ENCODE results near the gene MAZ.

The MAZ gene

DNA sequence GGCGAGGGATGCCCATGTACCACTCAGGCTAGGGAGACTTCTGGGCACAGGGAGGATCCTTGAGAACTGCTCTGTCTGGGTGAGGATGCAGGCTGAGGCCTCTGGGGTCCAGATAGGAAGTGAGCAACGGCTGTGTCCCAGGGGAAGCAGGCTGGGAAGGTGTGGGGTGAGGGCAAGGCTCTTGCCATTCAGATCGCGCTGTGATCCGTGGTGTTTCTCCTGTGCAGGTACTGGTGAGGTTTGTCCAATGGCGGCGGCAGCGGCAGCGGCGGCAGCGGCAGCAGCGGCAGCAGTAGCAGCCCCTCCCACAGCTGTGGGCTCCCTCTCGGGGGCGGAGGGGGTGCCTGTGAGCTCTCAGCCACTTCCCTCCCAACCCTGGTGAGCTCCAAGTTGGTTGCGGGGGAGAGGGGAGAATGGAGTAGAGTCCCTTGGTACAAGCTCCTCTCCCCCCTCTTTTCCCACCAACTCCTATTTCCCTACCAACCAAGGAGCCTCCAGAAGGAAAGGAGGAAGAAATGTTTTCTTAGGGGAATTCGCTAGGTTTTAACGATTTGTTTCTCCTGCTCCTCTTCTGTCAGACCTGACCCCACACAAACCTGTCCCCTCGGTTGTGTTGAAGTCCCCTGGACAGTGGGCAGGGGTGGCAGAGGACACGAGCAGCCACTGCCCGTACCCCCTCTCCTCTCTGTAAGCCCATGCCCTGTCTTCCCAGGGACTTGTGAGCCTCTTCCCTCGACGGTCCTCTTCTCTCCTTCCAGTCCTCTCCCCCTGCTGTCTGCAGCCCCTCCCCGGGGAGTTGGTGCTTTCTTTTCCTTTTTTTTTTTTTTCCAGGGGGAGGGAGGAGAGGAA is 3.7 kb downstream of the MAZ start:
- DNase-seq = no peak

- no peak for DNase-seq
These were observed 4.4 kb downstream of the MAZ start for GRCh38 chr16:29810699-29811169.

GRCh38 chr16:29811170-29811895 is 5.0 kb downstream of the MAZ start:
- peak; percentile 86 for DNase-seq

GRCh38 chr16:29811896-29812665 is 5.8 kb downstream of the MAZ start, which contains the start of gene PRRT2:
Gene PRRT2, plus strand, starts transcription at chr16:29812193. Its CDS starts 862 bp downstream, at chr16:29813055.
- peak; percentile 38 for DNase-seq

- no peak for DNase-seq
These were observed 6.7 kb downstream of the MAZ start for GRCh38 chr16:29812754-29813643.

- DNase-seq = no peak
These were observed 7.6 kb downstream of the MAZ start for GRCh38 chr16:29813644-29814562.

DNA sequence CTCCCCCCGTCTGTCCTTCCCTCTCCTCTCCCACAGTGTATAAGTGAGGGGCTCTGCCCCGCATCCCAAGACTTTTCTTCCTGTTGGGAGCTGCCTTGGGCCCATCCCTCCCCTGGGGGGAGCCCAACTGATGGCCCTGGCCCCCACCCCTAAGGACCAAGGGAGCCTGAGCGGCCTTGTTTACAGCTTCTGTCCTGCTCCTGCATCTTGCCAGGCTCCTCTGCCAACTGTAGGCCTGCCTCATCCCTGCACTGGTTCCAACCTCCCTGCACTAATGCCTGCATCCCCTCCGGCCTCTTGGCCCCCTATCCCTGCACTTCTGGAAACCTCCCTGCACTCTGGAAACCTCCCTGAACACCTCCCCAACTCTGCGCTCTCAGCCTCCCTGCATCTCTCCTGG is 8.3 kb downstream of the MAZ start:
- no peak for DNase-seq

DNA sequence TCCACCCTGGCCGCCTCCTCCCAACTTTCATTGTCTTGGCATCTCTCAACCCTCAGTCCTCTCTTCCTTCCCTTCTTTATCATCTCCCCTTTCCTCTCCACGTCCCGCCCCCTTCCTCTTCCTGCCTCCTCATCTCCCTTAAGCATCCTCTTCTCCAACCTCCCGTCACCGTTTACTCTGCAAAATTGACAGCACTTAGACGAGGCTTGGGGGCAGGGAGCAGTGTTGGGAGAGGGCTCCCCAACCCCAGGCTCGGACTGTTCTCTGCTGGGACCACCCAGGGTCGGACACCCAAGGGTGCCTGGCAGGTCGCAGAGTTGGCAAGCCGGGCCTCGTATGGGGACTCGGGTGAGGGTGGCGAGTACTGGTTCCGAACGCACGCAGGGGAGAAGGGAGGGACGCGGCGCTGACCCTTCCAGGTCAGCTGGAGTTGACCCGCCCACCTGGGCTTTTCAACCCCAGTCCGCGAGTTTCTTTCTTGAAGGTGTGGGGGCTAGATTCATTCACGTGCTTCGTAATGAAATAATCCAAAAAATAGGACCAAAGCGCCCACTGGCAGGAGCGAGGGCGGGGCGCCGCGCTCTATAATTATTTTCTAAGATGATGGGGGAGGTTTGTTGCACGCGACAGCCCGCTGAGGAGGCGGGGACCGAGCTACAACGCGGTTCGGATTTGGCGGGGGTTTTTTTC is 8.8 kb downstream of the MAZ start:
- DNase-seq = no peak

DNA sequence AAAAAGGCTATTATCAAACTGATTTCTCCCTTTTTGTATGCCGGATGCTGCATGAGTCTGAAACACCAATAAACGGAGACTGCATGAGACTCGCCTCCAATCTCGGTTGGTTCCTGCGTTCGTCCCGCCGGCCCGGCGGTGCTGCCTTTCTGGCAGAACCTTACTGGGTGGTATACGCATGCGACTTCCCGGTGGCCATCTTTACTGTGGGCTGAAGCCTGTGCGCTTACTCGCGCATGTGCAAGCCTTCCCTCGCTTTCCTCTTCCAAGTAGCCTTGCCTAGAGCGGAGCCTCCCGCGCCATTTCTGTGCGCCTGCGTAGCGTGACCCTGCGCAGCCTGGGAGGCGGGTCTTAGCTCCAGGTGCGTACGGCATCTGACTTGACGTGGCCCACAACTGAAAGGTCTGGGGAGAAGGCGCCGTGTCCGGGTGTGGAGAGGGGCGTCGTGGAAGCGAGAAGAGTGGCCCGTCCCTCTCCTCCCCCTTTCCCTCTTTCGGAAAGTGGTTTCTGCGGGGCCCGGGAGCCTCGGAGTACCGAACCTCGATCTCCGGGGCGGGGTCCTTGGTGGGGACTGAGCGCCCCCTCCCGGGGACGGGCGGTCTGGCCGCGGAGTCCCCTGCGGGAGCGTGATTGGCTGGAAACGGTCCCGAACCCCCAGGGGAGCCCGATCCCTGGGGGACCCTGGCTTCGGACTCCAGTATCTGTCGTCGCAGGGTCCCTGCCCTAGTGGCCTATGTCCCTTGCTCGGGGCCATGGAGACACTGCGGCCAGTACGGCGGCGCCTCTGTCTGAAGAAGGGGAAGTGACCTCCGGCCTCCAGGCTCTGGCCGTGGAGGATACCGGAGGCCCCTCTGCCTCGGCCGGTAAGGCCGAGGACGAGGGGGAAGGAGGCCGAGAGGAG is 9.7 kb downstream of the MAZ start, which contains the start of gene PAGR1:
Gene PAGR1, plus strand, starts transcription at position 360 of the 901 bp plus-strand sequence. Its CDS starts 374 bp downstream, at position 734.
- peak; percentile 99 for DNase-seq

DNA sequence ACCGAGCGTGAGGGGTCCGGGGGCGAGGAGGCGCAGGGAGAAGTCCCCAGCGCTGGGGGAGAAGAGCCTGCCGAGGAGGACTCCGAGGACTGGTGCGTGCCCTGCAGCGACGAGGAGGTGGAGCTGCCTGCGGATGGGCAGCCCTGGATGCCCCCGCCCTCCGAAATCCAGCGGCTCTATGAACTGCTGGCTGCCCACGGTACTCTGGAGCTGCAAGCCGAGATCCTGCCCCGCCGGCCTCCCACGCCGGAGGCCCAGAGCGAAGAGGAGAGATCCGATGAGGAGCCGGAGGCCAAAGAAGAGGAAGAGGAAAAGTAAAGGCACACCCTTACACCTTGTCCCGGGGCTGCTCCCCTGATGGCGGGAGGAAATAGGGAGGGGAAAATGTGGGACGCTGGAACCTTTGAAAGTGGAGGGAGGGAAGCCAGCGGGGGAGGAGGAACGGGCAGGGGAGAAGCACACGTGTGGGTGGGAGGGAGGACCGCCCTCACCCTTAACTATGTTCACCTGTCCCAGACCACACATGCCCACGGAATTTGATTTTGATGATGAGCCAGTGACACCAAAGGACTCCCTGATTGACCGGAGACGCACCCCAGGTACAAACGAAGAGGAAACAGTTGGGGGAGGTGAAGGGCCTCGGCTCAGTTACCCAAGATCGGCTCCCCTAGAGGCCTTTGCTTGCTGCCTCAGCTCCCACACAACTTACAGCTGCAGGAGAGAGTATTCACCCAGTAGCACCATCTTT is 10.5 kb downstream of the MAZ start:
- no peak for DNase-seq

GRCh38 chr16:29818082-29818481 is 11.8 kb downstream of the MAZ start:
- DNase-seq = no peak

DNA sequence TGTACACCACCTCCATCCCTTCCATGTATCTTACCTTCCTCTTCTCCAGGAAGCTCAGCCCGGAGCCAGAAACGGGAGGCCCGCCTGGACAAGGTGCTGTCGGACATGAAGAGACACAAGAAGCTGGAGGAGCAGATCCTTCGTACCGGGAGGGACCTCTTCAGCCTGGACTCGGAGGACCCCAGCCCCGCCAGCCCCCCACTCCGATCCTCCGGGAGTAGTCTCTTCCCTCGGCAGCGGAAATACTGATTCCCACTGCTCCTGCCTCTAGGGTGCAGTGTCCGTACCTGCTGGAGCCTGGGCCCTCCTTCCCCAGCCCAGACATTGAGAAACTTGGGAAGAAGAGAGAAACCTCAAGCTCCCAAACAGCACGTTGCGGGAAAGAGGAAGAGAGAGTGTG is 13.2 kb downstream of the MAZ start:
- DNase-seq = no peak

DNA sequence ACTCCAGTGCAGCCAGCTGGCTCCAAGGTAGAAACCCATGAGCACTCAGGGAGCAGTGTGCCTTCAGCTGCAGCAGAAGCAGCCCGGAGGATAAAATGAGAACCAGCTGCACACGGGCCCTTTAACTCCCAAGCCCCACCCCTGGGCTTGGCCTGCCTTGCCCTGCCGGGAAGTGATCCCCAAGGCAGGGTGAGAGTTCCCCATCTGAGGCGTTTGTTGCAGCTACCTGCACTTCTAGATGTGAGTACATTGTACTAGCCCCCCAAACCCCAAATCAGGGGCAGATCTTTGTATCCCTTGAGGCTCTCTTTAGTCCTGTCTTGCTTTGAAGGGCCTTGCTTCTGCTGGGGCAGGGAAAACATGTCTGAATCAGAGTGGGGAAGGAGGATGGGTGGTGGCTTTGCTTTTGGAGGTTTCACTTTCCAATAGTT is 14.0 kb downstream of the MAZ start, which contains the start of gene MVP:
Gene MVP, plus strand, starts transcription at position 192 of the 431 bp plus-strand sequence. CDS start 10,088 bp downstream, outside the sequence.
- DNase-seq = no peak

DNA sequence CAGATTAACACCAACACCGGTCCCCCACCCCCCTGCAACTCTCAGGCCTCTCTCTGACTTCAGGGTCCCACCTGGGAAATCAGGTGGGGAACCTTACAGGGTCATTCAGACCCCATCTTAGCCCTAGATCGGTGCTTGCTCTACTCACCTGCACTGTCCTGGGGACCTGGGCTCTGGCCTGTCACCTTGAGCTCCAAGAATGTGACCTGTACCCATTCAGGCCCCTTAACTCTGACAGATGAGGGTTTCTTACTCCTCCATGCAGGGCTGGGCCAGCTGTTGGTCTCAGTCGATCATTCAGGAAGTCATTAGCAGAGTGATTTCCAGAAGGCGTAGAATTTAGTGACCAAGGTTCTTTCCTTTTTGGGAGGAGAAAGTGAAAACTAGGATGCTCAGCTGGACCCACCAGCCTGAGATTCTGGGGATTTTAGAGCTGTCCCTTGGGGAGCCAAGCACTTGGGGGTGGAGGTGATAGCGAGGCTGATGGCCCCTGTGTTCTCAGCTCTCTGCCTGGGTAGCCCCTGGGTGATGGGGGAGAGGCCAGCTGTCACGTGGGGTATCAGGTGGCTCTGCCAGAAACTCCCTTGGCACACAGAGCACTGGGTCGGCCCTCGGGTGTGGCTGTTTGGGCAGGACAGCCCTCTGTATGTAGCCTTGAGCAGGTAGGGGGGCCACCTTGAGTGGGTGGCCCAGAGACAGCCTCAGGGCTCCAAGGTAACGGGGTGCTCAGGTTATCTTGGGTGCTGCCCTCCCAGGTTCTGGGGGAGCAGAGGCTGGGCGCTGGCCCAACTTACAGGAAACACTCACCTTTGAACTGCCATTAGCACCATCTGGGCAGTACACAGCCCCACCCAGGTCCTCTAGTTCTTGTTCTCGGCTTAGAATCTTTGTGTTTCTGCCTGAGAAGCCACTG is 14.7 kb downstream of the MAZ start:
- DNase-seq = no peak

GRCh38 chr16:29821643-29822115 is 15.3 kb downstream of the MAZ start:
- no peak for DNase-seq

DNA sequence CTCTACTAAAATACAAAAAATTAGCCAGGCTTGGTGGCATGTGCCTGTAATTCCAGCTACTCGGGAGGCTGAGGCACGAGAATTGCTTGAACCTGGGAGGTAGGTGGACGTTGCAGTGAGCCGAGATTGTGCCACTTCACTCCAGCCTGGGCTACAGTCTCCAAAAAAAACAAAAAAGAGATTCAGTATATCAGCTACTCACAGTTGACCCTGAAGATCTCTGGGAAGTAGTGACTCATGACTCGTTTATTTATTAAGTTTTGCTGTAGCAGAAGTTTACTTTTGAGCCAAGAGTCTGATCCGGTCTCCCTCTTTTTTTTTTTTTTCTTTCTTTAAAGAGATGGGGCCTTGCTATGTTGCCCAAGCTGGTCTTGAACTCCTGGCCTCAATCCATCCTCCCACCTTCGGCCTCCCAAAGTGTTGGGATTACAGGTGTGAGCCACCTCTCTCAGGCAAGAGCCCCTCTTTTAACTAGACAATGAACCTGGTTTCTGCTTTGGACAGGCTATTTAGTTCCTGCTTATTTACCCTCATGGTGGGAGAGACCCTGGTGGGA is 18.3 kb downstream of the MAZ start:
- DNase-seq = peak; percentile 48

Measured in NCI-H446 treated with DMSO at 0.1 percent for 48 hours (cell line).